ENCODE data around the gene CARMIL3.
A peak's percentile ranks its signal among the peaks of the same experiment; 100 is the strongest.

Gene CARMIL3

DNA sequence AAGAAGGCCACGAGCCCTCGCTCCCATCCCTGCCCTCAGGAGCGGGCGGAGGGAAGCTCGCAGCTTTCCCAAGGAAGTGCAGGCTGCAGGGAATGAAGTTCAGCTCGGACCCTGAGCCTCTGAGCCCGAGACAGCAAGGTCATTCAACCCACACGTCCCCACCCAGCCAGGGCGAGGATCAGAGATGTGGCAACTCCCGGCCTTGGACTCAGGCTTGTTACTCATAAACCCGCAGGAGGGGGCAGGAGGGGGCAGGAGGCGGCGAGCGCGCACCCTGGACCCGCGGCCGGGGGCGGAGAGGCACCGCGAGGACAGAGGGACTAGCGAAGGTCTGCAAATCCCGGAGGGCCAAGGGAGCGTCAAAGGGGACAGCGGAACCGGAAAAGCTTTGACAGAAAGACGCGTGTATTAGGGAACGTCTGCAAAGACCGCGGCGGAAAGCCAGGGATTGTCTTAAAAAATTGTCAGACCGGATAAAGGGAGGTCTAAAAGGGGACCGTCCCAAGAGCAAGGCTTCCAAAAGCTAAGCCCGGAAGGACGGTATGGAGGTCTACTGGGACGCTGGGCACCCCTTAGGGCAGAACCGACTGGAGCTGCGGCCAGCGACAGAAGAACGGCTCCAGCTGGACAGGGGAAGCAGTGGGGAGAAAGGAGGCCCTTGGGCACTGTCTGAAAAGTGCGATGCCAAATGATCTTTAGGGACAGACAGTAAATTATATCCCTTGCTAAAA is 62.2 kb downstream of the CARMIL3 start:
- peak; percentile 79 to 93 for DNase-seq (ENCODE audit: low read depth in 1 of 2, low spot score in 1 of 2)
- H3K4me3 ChIP-seq (replicated peaks; ENCODE audit: insufficient read depth, low read length) = peak overlapping the region; percentile 65
- no peaks in the 10 kb centered on the region for H3K27me3 ChIP-seq (ENCODE audit: insufficient read depth, poor library complexity, severe bottlenecking)
- TF ChIP-seq, protein P1, sequence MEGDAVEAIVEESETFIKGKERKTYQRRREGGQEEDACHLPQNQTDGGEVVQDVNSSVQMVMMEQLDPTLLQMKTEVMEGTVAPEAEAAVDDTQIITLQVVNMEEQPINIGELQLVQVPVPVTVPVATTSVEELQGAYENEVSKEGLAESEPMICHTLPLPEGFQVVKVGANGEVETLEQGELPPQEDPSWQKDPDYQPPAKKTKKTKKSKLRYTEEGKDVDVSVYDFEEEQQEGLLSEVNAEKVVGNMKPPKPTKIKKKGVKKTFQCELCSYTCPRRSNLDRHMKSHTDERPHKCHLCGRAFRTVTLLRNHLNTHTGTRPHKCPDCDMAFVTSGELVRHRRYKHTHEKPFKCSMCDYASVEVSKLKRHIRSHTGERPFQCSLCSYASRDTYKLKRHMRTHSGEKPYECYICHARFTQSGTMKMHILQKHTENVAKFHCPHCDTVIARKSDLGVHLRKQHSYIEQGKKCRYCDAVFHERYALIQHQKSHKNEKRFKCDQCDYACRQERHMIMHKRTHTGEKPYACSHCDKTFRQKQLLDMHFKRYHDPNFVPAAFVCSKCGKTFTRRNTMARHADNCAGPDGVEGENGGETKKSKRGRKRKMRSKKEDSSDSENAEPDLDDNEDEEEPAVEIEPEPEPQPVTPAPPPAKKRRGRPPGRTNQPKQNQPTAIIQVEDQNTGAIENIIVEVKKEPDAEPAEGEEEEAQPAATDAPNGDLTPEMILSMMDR (IDR thresholded peaks at IDR 0.05; ENCODE audit: insufficient read depth, low read length) = no peak
- TF ChIP-seq SPI1 (IDR thresholded peaks at IDR 0.05; ENCODE audit: borderline replicate concordance, low read depth) = 0 out of 2 replicates have a peak, but pooled peaks have one; percentile 8
- TF ChIP-seq GABPA (IDR thresholded peaks at IDR 0.05; ENCODE audit: low read depth) = peak; percentile 78
- TF ChIP-seq, protein P2, sequence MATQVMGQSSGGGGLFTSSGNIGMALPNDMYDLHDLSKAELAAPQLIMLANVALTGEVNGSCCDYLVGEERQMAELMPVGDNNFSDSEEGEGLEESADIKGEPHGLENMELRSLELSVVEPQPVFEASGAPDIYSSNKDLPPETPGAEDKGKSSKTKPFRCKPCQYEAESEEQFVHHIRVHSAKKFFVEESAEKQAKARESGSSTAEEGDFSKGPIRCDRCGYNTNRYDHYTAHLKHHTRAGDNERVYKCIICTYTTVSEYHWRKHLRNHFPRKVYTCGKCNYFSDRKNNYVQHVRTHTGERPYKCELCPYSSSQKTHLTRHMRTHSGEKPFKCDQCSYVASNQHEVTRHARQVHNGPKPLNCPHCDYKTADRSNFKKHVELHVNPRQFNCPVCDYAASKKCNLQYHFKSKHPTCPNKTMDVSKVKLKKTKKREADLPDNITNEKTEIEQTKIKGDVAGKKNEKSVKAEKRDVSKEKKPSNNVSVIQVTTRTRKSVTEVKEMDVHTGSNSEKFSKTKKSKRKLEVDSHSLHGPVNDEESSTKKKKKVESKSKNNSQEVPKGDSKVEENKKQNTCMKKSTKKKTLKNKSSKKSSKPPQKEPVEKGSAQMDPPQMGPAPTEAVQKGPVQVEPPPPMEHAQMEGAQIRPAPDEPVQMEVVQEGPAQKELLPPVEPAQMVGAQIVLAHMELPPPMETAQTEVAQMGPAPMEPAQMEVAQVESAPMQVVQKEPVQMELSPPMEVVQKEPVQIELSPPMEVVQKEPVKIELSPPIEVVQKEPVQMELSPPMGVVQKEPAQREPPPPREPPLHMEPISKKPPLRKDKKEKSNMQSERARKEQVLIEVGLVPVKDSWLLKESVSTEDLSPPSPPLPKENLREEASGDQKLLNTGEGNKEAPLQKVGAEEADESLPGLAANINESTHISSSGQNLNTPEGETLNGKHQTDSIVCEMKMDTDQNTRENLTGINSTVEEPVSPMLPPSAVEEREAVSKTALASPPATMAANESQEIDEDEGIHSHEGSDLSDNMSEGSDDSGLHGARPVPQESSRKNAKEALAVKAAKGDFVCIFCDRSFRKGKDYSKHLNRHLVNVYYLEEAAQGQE (IDR thresholded peaks at IDR 0.05; ENCODE audit: insufficient replicate concordance, low read depth) = peak; percentile 47
- peak; percentile 76; the same call in 1 of the 2 replicates for TF ChIP-seq POLR2AphosphoS5 (IDR thresholded peaks at IDR 0.05; ENCODE audit: low read depth)
- peak overlapping the region; percentile 97 for H3K27ac ChIP-seq (replicated peaks)

DNA sequence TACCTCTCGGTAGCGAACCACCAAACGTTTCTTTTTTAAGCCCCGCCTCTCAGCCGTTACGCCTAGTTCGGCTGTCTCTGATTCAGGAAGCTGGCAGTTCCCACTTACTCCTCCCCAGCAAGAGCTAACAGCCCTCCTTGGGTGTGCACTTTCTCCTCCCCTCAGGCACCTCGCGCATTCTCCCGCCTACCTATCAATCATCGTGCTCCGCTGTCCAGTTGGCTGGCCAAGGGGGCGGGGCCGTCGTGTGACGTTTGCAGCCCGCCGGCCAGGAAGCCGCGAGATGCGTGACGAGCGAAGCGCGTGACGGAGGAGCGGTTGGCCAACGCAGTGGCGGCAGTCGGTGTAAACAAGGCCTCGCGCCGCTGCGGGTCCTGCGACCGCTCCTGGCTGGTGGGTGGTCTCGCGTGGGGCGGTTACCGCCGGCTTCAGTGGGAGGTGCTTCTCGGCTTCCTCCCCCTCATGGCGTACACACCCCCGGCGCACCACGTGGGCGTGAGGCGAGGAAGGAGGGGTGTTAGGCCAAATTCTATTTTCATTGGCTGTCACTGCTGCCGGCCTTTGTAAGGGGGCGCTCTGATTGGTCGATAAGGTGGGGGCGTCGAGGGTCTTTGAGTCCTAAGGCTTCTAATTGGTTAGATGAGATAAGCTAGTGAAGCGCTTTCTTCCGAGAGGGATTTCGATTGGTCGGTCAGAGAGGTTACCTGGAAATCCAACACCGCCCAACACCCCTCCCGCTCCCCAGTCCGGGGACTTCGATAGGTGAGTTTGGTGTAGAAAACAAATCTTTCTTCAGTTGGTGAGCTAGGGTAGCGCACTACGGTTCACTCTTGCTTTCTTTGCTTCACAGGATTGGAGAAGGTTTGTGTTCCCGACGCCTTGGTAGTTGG is 63.0 kb downstream of the CARMIL3 start, which contains the start of the genes DCAF11 and NRL:
DCAF11 (plus strand) TSS at position 246 of the 890 bp plus-strand sequence. CDS start 818 bp downstream, outside the sequence.
NRL (minus strand) TSS at position 418 of the 890 bp plus-strand sequence. CDS start 32,101 bp downstream, outside the sequence.
- peak within 1 kb of the TSS; percentile 88 for H3K4me3 ChIP-seq (replicated peaks; ENCODE audit: insufficient read depth, low read length)
- peak within 1 kb of the TSS; percentile 97 for H3K27ac ChIP-seq (replicated peaks)
- TF ChIP-seq GABPA (IDR thresholded peaks at IDR 0.05; ENCODE audit: low read depth) (peak; percentile 19; the same call in 1 of the 2 replicates), POLR2AphosphoS5 (IDR thresholded peaks at IDR 0.05; ENCODE audit: low read depth) (peak; percentile 72; the same call in 1 of the 2 replicates), SPI1 (IDR thresholded peaks at IDR 0.05; ENCODE audit: borderline replicate concordance, low read depth) (peak; percentile 26; the same call in 1 of the 2 replicates)
- TF ChIP-seq, protein P2 (IDR thresholded peaks at IDR 0.05; ENCODE audit: insufficient replicate concordance, low read depth) = no peak
- TF ChIP-seq, protein P1 (IDR thresholded peaks at IDR 0.05; ENCODE audit: insufficient read depth, low read length) = no peak
- no peaks in the 10 kb centered on the region for H3K27me3 ChIP-seq (ENCODE audit: insufficient read depth, poor library complexity, severe bottlenecking)
- peak; percentile 99 to 100 for DNase-seq (ENCODE audit: low read depth in 1 of 2, low spot score in 1 of 2)

DNA sequence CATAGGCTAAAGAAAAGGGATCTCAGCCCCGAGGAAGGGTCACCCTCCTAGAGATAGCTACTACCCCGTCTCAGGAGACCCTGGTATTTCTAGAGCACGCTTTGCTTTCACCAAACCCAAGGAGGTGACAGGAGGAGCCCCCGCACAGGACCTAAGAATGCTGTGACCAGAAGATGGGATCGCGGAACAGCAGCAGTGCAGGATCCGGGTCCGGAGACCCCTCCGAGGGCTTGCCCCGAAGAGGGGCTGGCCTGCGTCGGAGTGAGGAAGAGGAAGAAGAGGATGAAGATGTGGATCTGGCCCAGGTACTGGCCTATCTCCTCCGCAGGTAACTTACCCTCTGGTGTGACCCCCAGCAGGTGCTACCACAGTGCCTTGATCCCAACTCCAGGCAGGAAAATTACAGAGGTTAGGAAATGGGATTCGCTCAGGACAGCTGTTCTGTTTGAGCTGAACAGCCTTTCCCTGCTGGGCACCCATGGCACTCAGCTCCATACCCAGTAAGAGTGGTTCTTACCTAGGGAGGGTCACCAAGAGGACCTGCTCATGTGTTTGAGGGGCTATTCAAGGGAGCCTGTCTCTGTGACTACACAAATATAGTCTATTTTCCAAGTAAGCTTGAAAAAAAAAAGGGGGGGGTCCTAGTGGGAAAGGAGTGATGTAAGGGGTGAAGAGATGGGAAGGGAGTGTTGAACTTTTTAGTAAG is 63.8 kb downstream of the CARMIL3 start:
- H3K4me3 ChIP-seq (replicated peaks; ENCODE audit: insufficient read depth, low read length) = peak overlapping the region; percentile 88
- H3K27ac ChIP-seq (replicated peaks) = peak overlapping the region; percentile 97
- TF ChIP-seq, protein P2 (IDR thresholded peaks at IDR 0.05; ENCODE audit: insufficient replicate concordance, low read depth) = no peak
- TF ChIP-seq SPI1 (IDR thresholded peaks at IDR 0.05; ENCODE audit: borderline replicate concordance, low read depth) = no peak
- TF ChIP-seq POLR2AphosphoS5 (IDR thresholded peaks at IDR 0.05; ENCODE audit: low read depth) = no peak
- TF ChIP-seq GABPA (IDR thresholded peaks at IDR 0.05; ENCODE audit: low read depth) = no peak
- TF ChIP-seq, protein P1 (IDR thresholded peaks at IDR 0.05; ENCODE audit: insufficient read depth, low read length) = no peak
- no peaks in the 10 kb centered on the region for H3K27me3 ChIP-seq (ENCODE audit: insufficient read depth, poor library complexity, severe bottlenecking)
- DNase-seq (ENCODE audit: low read depth in 1 of 2, low spot score in 1 of 2) = no peak
